GM18873 (cell line): ENCODE results near the gene MINK1.
"Not testable (repeated sequence)": the region's sequence is repeated elsewhere in the genome, so short reads cannot be mapped to it uniquely, and the experiment has no call there.

Source experiments
- ATAC-seq: cut with Tn5 transposase; IDR thresholded peaks from one replicate; pipeline ENCODE4 v1.9.1; 2021; ENCODE audit warnings: mild to moderate bottlenecking, moderate library complexity, moderate number of reproducible peaks; ENCODE audit not compliant: unreplicated experiment, low FRiP score

MINK1 gene

DNA sequence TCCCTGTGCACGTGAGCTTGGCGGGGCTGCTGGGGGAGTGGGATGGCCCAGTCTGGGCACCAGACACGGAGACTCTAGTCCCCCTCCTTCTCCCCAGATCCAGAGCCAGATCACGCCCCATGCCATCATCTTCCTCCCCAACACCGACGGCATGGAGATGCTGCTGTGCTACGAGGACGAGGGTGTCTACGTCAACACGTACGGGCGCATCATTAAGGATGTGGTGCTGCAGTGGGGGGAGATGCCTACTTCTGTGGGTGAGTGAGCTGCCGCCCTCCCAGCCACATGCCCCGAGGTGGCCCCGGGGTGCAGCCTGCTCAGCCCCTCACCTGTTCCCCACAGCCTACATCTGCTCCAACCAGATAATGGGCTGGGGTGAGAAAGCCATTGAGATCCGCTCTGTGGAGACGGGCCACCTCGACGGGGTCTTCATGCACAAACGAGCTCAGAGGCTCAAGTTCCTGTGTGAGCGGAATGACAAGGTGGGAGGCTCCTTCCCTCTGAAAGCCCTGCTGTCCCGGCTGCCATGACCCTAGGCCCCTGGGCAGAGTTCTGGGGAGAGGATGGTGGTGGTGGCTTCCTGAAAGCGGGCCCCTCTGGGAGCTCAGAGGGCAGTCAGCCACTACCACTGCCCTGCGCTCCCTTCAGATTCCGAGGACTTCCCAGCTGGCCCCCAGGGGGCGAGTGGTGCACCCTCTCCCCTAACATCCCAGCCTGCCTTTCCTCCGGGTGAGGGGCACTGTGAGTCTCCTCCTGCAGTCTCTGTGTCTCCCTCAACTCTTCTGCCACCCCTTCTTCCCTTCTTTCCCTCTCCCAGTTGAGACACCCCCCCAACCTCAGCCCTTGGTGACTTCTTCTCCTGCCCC is 63.4 kb downstream of the MINK1 start:
- no peak for ATAC-seq

GRCh38 chr17:4897198-4897687 is 64.1 kb downstream of the MINK1 start:
- ATAC-seq, result no peak

- no peak for ATAC-seq
Measured at GRCh38 chr17:4897785-4898184, 64.6 kb downstream of the MINK1 start.

DNA sequence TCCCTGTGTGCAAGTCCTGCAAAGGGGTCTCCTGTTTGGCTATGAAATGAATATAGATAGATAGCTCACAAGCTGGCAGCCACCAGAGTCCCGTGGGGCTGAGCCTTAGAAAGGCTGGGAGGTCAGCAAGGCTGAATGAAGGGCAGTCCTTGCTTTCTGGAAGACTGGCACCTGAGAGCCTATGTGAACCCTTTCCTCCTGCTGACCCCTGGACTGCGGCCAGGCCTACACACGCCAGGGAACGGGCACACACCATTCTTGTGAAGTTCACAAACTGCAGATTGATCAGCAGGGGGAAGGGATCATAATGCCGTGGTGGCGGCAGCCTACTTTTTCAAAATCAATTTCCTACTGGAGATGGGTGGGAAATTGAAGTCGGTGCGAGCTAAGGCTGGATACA is 65.2 kb downstream of the MINK1 start:
- no peak for ATAC-seq

DNA sequence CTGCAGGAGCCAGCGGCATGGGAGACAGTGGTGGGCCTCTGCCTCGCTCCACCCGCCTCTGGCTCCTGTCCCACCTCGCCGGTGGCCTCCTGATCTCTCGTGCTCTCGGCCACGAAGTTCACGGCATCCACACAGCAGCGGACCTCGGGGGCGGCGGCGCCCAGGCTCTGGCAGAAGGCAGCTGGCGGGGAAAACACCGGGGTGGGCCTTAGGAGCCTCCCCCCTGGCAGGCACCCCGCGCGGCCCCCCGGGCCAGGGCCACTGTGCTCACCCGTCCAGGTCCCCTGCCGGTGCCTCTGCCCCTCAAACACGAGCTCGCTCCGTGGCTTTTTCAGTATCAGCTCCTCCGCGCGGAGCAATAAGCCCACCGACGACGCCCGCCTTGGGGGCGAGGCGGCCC is 65.8 kb downstream of the MINK1 start:
- no peak for ATAC-seq

DNA sequence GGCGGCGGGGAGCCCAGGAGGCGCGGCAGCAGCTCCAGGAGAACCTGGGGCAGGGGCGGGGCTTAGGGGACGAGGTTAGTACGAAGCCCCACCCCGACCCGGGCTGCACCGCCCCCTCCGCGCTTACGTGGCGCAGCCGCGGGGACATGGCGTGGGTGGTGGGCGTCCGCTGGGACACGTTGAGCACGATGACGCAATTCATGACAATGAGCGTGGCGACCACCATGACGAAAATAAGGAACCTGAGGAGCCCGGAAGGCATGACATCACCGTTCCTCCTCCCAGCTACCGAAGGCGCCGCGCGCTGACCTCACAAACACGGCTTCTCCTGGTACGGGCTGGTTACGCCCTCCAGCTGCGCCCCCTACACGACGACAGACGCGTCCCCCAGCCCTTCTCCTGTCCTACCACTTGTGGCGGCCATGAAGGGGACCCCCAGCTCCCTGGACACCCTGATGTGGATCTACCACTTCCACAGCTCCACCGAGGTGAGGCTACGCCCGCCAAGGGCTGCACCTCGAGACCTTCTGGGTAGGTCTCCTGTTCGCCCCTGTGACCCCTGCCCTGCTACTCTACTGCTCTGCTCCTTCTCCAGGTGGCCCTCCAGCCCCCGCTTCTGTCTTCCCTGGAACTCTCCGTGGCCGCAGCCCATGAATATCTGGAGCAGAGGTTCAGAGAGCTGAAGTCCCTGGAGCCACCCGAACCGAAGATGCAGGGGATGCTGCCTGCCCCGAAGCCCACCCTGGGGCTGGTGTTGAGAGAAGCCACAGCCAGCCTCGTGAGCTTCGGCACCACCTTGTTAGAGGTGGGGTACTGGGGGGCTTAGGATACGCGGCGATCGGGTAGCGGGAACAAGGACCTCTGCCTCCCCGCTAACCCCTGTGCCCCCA is 66.4 kb downstream of the MINK1 start, which contains the start of gene C17orf107:
Gene C17orf107, plus strand, starts transcription at position 196 of the 890 bp plus-strand sequence. Its CDS starts 227 bp downstream, at position 423.
- no peak for ATAC-seq

GRCh38 chr17:4900231-4901107 is 67.3 kb downstream of the MINK1 start:
- no peak for ATAC-seq

- ATAC-seq, result no peak
Measured at GRCh38 chr17:4901108-4901647, 68.0 kb downstream of the MINK1 start.

GRCh38 chr17:4901648-4902344 is 68.7 kb downstream of the MINK1 start:
- ATAC-seq, result no peak

DNA sequence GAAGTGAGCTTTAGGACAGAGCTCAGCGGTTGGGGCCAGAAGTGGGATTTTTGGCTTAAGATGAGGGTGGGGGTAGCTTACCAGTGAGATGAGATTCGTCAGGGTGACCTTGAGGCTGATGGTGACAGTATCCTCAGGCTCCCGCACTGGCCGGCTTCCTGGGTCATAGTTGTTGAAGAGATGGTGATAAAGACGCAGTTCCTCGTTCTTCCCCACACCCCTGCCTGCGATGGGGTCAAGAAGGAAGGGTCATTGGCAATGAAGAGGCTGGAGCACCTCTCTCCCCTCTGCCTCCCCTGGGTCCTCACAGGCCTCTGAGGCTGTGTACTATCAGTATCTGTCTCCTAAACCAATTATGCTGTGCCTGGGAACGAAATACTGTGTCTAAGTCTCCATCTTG is 69.4 kb downstream of the MINK1 start:
- ATAC-seq, result no peak

DNA sequence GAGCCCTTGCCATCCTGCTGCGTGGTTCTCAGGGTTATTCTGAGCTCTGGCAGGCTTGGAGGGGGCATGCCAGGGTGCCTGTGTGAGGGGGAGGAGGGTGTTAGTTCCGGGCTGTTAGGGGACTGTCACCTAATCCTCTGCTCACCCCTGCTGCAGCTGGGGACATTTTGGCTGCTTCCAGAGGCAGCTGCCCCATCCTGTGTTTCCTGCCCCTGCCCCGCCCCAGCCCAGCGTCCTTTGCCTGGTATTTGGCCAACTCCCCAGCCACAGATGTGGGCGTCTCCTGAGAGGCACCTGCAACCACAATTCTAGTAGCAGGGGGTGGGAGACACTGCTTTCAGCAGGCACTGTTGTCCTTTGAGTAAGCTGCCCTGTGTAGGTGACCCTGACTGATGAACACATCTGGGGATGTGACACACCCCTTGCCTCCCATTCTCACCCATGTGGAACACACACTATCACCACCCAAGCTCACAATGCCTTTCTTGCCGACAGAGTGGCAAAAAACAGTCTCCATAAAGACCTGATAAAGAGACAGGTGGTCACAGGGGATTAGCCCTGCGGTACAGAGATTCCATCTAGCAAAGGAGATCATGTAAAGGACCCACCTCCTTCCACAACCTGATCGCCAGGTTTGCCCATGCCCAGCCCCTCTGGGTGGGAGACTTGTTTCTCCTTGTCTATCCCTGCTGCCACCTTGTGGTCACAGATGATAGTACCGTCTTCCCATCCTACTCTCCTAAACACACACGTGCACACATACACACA is 70.1 kb downstream of the MINK1 start, which contains the start of gene CHRNE:
Gene CHRNE, minus strand, starts transcription at position 48 of the 768 bp plus-strand sequence. Its CDS starts 35 bp downstream, at position 13.
- no peak for ATAC-seq

GRCh38 chr17:4906642-4907041 is 73.5 kb downstream of the MINK1 start:
- not testable (repeated sequence) for ATAC-seq

DNA sequence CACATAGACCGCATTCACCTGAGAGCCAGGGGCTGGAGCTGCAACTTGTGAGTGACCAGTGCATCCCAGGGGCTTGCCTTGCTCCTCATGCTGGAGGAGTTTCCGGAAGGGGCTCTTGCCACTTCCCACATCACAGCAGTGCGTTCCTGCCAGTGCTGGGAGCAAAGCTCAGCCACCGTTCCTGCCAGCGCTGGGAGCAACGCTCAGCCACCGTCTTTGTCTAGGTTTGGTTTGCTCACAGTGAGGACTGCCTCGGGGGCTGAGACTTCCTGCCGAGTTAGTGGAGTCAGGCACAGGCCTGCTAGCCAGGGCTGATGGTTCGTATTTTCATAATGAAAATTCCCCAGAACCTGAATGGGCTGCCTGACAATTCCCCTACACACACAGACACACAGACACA is 75.2 kb downstream of the MINK1 start:
- ATAC-seq, result no peak

DNA sequence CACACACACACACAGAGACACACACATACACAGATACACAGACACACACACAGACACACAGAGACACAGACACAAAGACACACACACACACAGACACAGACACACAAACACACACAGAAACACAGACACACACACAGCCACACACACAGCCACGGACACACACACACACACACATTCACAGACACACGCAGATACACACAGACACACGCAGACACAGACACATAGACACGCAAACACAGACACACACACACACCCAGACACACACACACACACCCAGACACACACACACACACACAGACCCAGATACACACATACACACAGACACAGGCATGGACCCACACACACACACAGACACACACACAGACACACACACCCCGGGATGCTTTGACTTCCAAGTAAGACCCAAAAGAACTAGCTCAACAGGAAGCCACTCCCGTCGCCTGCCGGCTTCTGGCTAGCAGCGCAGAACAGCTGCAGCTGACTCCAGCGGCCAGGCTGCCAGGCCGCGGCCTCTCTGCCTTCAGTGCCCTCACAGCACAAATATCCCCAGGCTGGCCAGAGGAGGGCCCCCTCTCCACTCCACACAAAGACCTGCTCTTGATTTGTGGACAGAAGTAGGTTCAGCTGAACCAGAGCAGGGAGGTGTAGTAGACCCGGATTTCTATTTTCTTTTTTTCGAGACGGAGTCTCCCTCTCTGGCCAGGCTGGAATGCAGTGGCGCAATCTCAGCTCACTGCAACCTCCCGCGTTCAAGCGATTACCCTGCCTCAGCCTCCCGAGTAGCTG is 75.8 kb downstream of the MINK1 start:
- ATAC-seq, result no peak

DNA sequence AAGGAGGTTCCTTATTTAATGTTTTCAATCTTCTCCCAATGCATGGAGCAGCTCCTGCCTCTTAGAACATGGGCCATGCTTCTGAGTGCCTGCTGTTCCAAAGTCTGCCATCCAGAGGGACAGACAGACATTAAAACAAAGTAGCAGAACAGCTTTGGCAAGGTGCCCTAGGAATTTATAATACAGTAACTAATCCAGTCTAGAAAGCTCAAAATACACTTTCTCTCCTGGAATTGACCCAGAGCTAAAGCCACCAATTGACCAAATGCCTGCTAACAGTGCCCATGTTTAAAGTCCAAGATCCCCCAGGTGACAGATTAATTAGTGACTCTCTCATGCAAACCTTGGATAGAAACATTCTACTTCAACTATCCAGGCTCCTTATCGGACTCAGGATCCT is 80.9 kb downstream of the MINK1 start:
- ATAC-seq, result no peak

DNA sequence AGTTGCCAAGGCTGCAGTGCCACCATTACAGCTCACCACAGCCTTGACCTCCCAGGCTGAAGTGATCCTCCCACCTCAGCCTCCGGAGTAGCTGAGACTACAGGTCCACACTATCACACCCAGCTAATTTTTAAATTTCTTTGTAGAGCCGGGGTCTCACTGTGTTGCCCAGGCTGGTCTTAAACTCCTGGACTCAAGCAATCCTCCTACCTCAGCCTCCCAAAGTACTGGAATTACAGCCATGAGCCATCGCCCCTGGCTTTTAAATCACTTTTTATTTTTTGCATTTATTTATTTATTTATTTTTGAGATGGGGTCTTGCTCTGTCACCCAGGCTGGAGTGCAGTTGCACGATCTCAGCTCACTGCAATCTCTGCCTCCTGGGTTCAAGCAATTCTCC is 81.4 kb downstream of the MINK1 start:
- ATAC-seq, result not testable (repeated sequence)

DNA sequence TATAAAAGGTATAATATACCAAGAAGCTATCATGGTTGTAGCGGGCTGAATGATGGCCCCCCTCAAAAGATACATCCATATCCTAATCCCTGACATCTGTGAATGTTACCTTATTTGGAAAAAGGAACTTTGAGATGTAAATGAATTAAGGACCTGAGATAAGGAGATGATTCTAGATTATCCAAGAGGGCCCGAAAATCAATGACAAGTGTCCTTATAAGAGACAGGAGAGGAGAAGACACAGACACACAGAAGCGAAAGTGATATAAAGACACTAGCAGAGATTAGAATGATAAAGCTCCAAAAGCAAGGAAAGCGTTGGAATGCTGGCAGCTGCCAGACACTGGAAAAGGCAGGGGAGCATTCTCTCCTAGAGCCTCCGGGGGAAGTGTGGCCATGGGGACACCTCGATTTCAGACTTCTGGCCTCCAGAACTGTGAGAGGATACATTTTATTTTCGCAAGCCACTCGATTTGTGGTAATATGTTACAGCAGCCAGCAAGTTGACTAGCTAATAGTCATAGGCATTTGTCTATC is 86.4 kb downstream of the MINK1 start:
- ATAC-seq, result no peak
